Neural progenitor cell (in vitro differentiated cells): ENCODE data around the gene SUSD1. TPM values are rescaled to one million over a fixed set of nuclear protein-coding genes. Genes with fewer than 3 reads are reported as not detected.

Source experiments
- DNase-seq: peaks from one replicate; pipeline ENCODE4 v3.0.0-alpha.2; 2016; ENCODE audit warnings: low spot score
- H2AFZ ChIP-seq: fragments of 200-600 bp; sonication (generic); replicated peaks from 2 replicates; pipeline ENCODE4 v1.6.1; 2016; ENCODE audit warnings: antibody characterized with exemption
- H3F3A ChIP-seq: fragments of 200-600 bp; sonication (generic); 2 replicates; pipeline ENCODE4 v1.6.1; 2016; ENCODE audit warnings: antibody characterized with exemption, low read depth
- H3K27ac ChIP-seq: fragments of 200-600 bp; sonication (generic); 2 replicates; pipeline ENCODE4 v1.5.1; 2016; ENCODE audit warnings: mild to moderate bottlenecking
- H3K27me3 ChIP-seq: fragments of 200-600 bp; sonication (generic); 2 replicates; pipeline ENCODE4 v1.6.1; 2016; ENCODE audit warnings: mild to moderate bottlenecking, moderate library complexity
- H3K36me3 ChIP-seq: fragments of 200-600 bp; sonication (generic); 2 replicates; pipeline ENCODE4 v1.5.1; 2016
- H3K4me1 ChIP-seq: fragments of 200-600 bp; sonication (generic); 2 replicates; pipeline ENCODE4 v1.6.1; 2016; ENCODE audit warnings: mixed run types
- H3K4me2 ChIP-seq: fragments of 200-600 bp; sonication (generic); 2 replicates; pipeline ENCODE4 v1.6.1; 2016
- H3K4me3 ChIP-seq: fragments of 200-600 bp; sonication (generic); 2 replicates; pipeline ENCODE4 v1.5.1; 2016
- H3K79me2 ChIP-seq: fragments of 200-600 bp; sonication (generic); 2 replicates; pipeline ENCODE4 v1.6.1; 2016; ENCODE audit warnings: low read depth
- H3K9ac ChIP-seq: fragments of 200-600 bp; sonication (generic); 2 replicates; pipeline ENCODE4 v1.6.1; 2016
- H3K9me3 ChIP-seq: fragments of 200-600 bp; sonication (generic); 2 replicates; pipeline ENCODE4 v1.5.1; 2016; ENCODE audit warnings: low read depth
- H4K20me1 ChIP-seq: fragments of 200-600 bp; sonication (generic); 2 replicates; pipeline ENCODE4 v1.6.1; 2016; ENCODE audit warnings: low read depth
- H3K27ac Mint-ChIP-seq: 3 replicates; pipeline ENCODE4 v1.8.0; 2021; ENCODE audit warnings: mixed read lengths
- H3K27me3 Mint-ChIP-seq: 2 replicates; pipeline ENCODE4 v1.8.0; 2022; ENCODE audit warnings: low read depth, mild to moderate bottlenecking, inconsistent platforms, moderate library complexity, mixed read lengths; ENCODE audit not compliant: insufficient read depth
- H3K36me3 Mint-ChIP-seq: 3 replicates; pipeline ENCODE4 v1.8.0; 2021; ENCODE audit warnings: mixed read lengths
- H3K4me1 Mint-ChIP-seq: 3 replicates; pipeline ENCODE4 v1.8.0; 2021; ENCODE audit warnings: mixed read lengths
- H3K4me3 Mint-ChIP-seq: 3 replicates; pipeline ENCODE4 v1.8.0; 2021; ENCODE audit warnings: mild to moderate bottlenecking, moderate library complexity, mixed read lengths
- H3K9me3 Mint-ChIP-seq: 3 replicates; pipeline ENCODE4 v1.8.0; 2020; ENCODE audit warnings: mixed read lengths
- CTCF ChIP-seq: fragments of 200-600 bp; sonication (generic); IDR thresholded peaks from 2 replicates; pipeline ENCODE4 v1.5.1; 2017; ENCODE audit warnings: antibody characterized with exemption, mild to moderate bottlenecking
- EZH2 ChIP-seq: fragments of 200-600 bp; sonication (generic); IDR thresholded peaks from 2 replicates; pipeline ENCODE4 v1.6.1; 2017; ENCODE audit warnings: antibody characterized with exemption, mild to moderate bottlenecking, moderate library complexity
- EZH2phosphoT487 ChIP-seq: fragments of 200-600 bp; sonication (generic); IDR thresholded peaks from 2 replicates; pipeline ENCODE4 v1.6.1; 2017; ENCODE audit warnings: antibody characterized with exemption
- total RNA-seq: library from RNA; depleted of rRNA; stranded (reverse); fragments of >200 nt; gene quantifications from 2 replicates; pipeline ENCODE4 v1.2.3, GENCODE V29; 2015; ENCODE audit warnings: low replicate concordance

SUSD1 gene
- total RNA-seq, 1 donor from 2014 or later, result 12.0 TPM

GRCh38 chr9:112035166-112035826 lies 139.8 kb downstream of the SUSD1 start:
- Mint-ChIP-seq H3K4me1 (no peaks in the 10 kb centered on the region), H3K36me3 (no peaks in the 10 kb centered on the region), H3K27me3 (peaks cover 2% of the 10 kb centered on the region), H3K9me3 (peaks cover 2% of the 10 kb centered on the region), H3K27ac (no peak overlapping the region), H3K4me3 (no peak overlapping the region)
- Histone ChIP-seq H3K36me3 (no peaks in the 10 kb centered on the region), H3K4me1 (peaks cover 15% of the 10 kb centered on the region), H4K20me1 (no peaks in the 10 kb centered on the region), H3K27me3 (no peaks in the 10 kb centered on the region), H3K4me3 (no peak overlapping the region), H3K4me2 (no peak overlapping the region), H3K27ac (no peak overlapping the region), H3F3A (peaks cover 25% of the 10 kb centered on the region), H2AFZ (no peak overlapping the region), H3K79me2 (no peaks in the 10 kb centered on the region), H3K9me3 (no peaks in the 10 kb centered on the region), H3K9ac (no peak overlapping the region)
- TF ChIP-seq CTCF, result no peak
- TF ChIP-seq EZH2phosphoT487, result no peak
- no peak for TF ChIP-seq EZH2
- DNase-seq, result no peak

- TF ChIP-seq EZH2phosphoT487, result no peak
- no peak for TF ChIP-seq CTCF
- no peak for TF ChIP-seq EZH2
- H3K36me3 Mint-ChIP-seq, result no peaks in the 10 kb centered on the region
- Histone ChIP-seq H3K27me3 (no peaks in the 10 kb centered on the region), H3K36me3 (no peaks in the 10 kb centered on the region), H3K27ac (no peak overlapping the region), H3K4me1 (peaks cover 19% of the 10 kb centered on the region), H3K79me2 (no peaks in the 10 kb centered on the region), H3K9me3 (no peaks in the 10 kb centered on the region), H2AFZ (no peak overlapping the region), H3F3A (peaks cover 25% of the 10 kb centered on the region), H3K4me3 (no peak overlapping the region), H3K4me2 (no peak overlapping the region), H3K9ac (no peak overlapping the region), H4K20me1 (no peaks in the 10 kb centered on the region)
- no peak for DNase-seq
- peaks cover 2% of the 10 kb centered on the region for H3K9me3 Mint-ChIP-seq
- no peak overlapping the region for H3K27ac Mint-ChIP-seq
- peaks cover 2% of the 10 kb centered on the region for H3K27me3 Mint-ChIP-seq
- peaks cover 4% of the 10 kb centered on the region for H3K4me1 Mint-ChIP-seq
- H3K4me3 Mint-ChIP-seq, result no peak overlapping the region
Measured at GRCh38 chr9:112034216-112034611, 140.9 kb downstream of the SUSD1 start.

- peaks cover 2% of the 10 kb centered on the region for H3K9me3 Mint-ChIP-seq
- no peak overlapping the region for H3K27ac Mint-ChIP-seq
- DNase-seq, result no peak
- H3F3A ChIP-seq, result peaks cover 21% of the 10 kb centered on the region
- TF ChIP-seq EZH2phosphoT487, result no peak
- no peak for TF ChIP-seq CTCF
- TF ChIP-seq EZH2, result no peak
- no peak overlapping the region for H3K27ac ChIP-seq
- no peak overlapping the region for H3K4me3 ChIP-seq
- H3K9me3 ChIP-seq, result no peaks in the 10 kb centered on the region
- H3K4me1 Mint-ChIP-seq, result peaks cover 4% of the 10 kb centered on the region
- H3K4me1 ChIP-seq, result peaks cover 19% of the 10 kb centered on the region
- H3K36me3 Mint-ChIP-seq, result no peaks in the 10 kb centered on the region
- no peak overlapping the region for H3K4me2 ChIP-seq
- no peaks in the 10 kb centered on the region for H3K27me3 ChIP-seq
- no peak overlapping the region for H3K9ac ChIP-seq
- H3K79me2 ChIP-seq, result no peaks in the 10 kb centered on the region
- no peak overlapping the region for H2AFZ ChIP-seq
- peaks cover 2% of the 10 kb centered on the region for H3K27me3 Mint-ChIP-seq
- no peak overlapping the region for H3K4me3 Mint-ChIP-seq
- no peaks in the 10 kb centered on the region for H4K20me1 ChIP-seq
- H3K36me3 ChIP-seq, result no peaks in the 10 kb centered on the region
Measured at GRCh38 chr9:112033237-112034215, 141.6 kb downstream of the SUSD1 start.
